HG02970 (cell line): ENCODE data around the gene GAS2.

Experiments
- ATAC-seq: cut with Tn5 transposase; IDR thresholded peaks from one replicate; pipeline ENCODE4 v1.9.1; 2021; ENCODE audit warnings: mild to moderate bottlenecking, moderate library complexity, moderate number of reproducible peaks; ENCODE audit not compliant: unreplicated experiment, low FRiP score

The GAS2 gene

DNA sequence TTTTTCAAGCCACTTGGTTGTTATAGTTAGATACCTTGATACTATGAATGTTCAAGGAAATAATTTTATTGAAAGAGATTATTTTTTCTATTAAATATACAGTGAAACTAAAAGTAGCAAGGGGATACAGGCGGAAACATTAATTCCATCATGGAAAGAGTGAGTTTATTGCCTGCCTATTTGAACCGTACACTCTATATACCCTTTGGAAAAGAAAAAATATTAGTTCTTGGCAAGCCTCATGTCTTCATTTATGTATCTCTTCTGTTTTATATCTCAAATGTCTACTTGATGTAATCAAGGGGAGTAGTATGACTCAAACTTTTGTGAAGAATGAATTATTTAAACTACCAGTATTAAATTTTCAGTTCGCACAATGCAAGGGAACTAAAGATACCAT is 54.0 kb downstream of the GAS2 start:
- ATAC-seq, result no peak

- ATAC-seq, result no peak
These were observed 56.9 kb downstream of the GAS2 start for GRCh38 chr11:22723274-22723673.

- no peak for ATAC-seq
These were observed 58.7 kb downstream of the GAS2 start for GRCh38 chr11:22725079-22725478.

DNA sequence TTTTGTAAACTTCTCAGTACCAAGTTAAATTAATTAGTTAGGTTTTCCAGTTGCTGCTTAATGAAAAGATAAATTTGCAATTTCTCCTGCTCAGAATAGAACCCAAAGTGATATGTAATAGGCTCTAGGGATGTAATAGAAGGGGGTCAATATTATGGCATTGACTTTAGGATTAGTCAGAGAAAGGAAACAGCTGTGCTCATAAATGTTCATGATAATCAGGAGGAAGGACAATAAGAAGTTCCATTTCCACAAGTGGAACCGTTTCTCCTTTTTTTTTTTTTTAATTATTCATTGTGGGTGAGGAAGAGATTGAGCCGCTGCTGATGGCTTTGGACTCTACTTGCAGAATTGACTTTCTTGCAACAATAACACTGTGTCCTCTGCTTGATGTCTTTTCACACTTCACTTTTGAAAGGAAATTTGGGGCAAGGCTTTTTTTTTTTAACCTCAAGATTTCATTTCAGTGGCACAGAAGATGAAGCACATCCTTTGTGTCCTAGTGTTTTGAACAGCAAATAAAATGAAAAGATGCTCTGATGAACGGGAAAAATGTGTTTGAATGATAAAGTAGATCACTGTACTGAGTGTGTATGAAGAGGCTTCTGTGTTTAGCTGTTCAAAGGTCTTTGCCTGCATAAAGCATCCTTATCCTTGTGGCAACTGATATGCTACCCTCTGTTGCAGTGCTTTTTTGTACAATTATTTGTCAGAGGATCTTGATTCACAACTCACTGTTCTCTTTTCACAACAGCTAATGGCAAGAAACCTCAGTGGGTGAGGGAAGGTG is 62.4 kb downstream of the GAS2 start:
- no peak for ATAC-seq

DNA sequence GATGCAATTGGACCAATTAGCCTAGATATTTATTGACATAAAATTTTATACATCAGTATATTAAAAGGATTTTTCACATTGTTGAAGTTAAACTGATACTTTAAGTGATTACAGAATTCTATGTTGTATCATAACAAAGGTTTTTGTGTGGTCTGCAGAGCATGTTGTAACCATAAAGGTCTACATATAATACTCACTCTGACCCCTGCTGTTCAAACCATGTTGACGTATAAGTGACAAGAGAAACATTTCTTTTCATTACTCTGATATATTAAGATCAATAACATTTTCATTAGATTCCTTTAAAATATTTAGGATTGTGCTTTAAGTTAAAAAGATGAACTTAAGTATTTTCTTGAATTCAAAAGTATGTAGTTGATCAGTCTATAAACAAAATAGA is 63.9 kb downstream of the GAS2 start:
- ATAC-seq, result no peak

GRCh38 chr11:22732588-22732987 is 66.2 kb downstream of the GAS2 start:
- ATAC-seq, result no peak

GRCh38 chr11:22733475-22734248 is 67.3 kb downstream of the GAS2 start:
- ATAC-seq, result no peak

DNA sequence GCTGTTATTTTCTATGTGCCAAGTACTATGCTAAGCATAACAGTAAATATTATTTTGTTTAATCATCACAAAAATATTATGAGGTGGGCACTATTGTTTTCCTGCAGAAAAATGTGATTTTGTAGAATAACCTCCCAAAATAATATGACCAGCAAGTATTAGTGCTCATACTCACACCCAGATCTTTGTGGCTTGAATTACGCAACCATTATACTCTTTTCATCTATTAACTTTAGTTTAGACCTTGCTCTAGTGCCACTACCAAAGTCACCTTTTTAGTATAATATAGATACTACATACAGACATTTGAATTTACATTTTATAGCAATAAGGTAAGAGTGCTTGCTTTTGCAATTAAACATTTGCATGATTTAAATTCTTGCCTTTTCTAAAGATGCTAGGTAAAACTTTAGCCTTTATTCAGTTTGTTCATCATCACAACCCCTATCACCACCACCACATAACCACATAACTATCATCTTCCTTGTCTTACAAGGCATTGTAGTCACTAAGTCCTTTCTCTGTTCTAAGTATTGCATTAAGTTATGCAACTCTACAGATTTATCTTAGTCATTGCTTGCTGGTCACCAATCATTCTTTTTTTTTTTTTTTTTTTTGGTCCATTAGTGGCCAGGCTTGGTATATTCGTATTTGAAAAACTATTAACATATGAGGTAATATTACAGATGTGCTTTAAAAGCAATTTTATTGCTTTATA is 68.4 kb downstream of the GAS2 start:
- ATAC-seq, result no peak

- ATAC-seq, result no peak
These were observed 75.8 kb downstream of the GAS2 start for GRCh38 chr11:22742157-22742613.

DNA sequence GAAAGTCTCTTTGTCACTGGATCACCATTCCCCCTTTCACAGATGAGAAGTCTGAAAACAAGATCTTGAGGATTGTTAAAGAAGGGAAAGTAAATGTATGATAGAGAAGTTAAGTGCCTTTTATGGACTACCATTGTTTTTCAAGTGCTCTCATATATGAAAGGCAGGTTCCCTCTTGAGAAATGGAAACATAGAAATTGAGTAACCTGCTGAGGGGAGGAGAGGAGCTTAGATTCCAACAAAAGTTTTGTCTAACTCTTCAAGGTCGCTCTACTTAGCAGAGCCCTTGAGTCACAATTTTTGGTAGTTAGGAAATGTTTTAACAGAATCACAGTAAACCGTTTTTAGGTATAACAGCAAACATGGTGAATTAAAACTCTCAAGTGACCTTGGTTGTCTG is 83.1 kb downstream of the GAS2 start:
- ATAC-seq, result no peak

GRCh38 chr11:22752908-22753310 is 86.5 kb downstream of the GAS2 start:
- no peak for ATAC-seq

DNA sequence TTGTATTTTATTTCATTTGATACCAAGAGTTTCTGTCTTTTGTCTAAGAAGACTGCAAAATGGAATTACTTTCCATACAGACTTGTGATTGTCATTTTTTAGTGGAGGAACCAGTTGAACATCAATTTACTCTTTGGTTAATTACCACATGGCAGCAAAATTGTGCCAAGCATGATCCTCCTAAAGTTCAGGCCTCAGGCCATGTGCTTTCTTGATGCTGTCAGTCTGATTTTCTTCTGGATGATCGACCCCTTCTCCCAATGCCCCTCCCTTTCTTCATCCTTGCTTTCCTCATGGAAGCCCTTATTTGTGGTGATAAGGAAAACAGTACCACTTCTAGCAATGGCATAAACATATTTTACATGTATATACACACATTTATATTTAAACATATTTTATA is 87.0 kb downstream of the GAS2 start:
- no peak for ATAC-seq

DNA sequence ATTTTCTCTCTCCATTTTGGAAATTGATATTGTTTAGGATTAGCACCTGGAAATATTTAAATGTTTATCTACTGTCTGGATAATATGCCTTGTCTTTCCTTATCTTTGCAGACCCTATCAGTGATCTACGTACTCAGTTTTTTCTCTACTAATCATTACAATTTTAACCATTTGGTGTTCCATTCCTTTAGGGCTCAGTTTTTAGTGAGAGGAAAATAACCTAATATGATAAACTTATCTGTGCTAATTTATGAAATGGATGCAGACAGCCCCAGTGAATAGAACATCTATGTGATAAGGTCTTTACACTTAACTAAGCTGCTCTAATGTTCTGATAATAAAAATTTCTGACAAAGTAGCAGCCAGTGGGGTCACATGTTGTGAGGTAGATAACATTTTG is 94.7 kb downstream of the GAS2 start:
- no peak for ATAC-seq

GRCh38 chr11:22763166-22763565 is 96.8 kb downstream of the GAS2 start:
- ATAC-seq, result no peak

- ATAC-seq, result no peak
These were observed 98.3 kb downstream of the GAS2 start for GRCh38 chr11:22764735-22765134.

GRCh38 chr11:22768281-22768680 is 101.9 kb downstream of the GAS2 start:
- ATAC-seq, result no peak

- no peak for ATAC-seq
These were observed 102.7 kb downstream of the GAS2 start for GRCh38 chr11:22769081-22769480.

DNA sequence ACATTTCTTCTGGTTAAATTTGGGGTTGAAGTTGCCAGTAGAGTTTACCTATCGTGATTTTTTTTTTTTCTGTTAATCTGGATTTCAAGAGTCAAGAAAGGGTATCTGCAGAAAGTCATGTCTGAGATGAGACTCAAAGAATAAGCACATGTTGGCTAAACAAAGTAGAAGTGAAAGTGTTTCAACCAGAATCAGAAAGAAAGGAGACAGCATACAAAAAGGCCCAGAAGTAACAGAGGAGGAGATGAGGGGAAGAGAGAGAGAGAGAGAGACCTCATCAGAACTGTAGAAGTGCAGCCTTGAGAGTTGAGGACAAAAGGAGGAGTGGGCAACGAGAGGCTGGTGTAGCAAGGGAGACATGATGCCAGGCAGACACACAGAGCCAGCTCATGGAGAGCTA is 108.3 kb downstream of the GAS2 start:
- ATAC-seq, result no peak

DNA sequence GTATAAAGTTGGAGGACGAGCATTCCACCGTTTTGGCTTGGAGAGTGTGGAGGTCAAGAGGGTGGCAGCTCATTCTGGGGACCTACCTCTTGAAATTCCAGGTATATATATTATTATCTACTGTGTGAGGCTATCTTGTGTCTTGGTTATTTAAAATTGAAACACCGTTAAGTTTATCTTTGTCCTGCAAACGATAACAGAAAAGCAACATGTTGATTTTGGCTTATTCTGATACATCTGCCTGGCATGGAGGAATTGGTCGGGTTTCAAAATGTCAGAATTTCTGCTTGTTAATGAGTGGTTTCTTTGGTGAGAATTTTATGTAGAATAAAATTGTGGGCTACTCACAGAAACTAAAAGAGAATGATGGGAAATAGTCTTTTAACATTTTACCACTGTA is 108.8 kb downstream of the GAS2 start:
- no peak for ATAC-seq

GRCh38 chr11:22778642-22779041 is 112.2 kb downstream of the GAS2 start:
- ATAC-seq, result no peak

DNA sequence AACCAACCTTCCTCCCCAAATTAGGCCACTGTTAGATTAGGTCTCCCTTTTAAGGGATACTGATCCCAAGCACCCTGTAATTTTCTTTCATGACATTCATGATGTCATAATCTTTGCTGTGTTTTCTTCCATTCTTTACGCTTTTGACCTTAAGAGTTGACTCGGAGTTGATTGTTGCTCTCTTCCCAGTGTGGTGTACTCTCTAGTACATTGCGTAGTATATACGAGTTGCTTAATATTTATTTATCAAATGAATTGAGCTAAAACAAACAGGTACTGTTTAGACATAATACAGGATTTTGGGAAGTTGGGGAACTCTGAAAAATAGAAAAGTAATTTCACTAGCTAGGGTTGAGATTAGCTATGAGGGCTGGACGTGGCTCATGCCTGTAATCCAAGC is 113.4 kb downstream of the GAS2 start:
- no peak for ATAC-seq
